ENCODE measurements around the gene SYNE2. TPM values are rescaled to one million over a fixed set of nuclear protein-coding genes. Genes with fewer than 3 reads are reported as not detected.
"Not testable (repeated sequence)": the region's sequence is repeated elsewhere in the genome, so short reads cannot be mapped to it uniquely, and the experiment has no call there.

Gene SYNE2
- total RNA-seq, 1 donor from 2014 or later: 67.0 TPM

DNA sequence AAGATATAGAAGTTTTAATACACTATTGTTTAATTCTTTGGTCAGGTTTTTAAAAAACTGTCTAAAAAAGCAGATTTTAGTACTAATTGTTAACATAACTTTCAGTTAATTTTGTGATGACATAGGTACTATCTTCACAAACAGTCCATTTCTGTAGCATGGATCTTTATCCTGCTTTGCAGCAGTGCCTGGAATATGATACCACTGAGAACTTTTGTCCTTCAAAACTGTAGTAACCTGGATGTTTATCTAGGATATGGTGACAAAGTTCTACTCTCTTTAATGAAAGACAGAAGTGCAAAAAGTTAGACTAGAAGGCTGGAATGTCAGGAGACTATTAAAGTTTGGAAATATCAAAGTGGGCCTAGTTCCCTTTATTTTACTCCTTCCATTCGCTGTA is 159.9 kb downstream of the SYNE2 start:
- no peak for DNase-seq (ENCODE audit: low read depth in 2 of 2)

DNA sequence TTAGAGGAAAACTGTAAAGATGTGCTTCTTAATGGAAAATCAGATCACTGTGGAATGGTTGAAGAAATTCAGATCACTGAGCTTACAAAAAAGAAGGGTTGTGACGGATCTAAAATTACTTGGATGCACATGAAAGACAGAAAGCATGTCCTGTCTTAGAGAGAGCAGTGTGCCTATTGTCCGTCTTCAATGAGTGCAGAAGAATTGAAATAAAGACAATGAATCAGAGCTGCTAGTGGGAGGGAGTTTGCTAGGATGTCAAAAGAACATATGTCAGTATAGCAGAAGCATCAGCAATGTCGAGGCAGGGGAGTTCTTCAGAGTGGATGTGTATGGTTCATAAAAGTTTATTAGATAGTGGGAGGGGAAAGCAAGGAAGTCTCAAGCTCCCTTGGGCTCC is 172.7 kb downstream of the SYNE2 start:
- no peak for DNase-seq (ENCODE audit: low read depth in 2 of 2)

DNA sequence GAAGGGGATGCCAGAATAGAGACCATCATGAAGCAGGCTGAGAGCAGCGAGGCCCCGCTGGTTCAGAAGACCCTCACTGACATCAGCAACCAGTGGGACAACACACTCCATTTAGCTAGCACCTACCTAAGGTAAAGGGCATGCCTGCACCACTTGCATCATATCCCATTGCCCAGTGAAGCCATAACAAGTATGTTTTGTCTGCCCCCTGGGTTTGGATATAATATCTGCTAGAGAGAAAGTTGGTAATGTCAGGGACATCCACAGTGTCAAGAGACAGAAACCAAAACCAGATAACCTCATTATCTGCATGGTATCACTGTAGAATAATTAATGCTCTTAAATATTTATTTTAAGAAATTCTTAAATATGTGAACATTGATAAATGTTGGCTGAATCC is 173.8 kb downstream of the SYNE2 start:
- no peak for DNase-seq (ENCODE audit: low read depth in 2 of 2)

DNA sequence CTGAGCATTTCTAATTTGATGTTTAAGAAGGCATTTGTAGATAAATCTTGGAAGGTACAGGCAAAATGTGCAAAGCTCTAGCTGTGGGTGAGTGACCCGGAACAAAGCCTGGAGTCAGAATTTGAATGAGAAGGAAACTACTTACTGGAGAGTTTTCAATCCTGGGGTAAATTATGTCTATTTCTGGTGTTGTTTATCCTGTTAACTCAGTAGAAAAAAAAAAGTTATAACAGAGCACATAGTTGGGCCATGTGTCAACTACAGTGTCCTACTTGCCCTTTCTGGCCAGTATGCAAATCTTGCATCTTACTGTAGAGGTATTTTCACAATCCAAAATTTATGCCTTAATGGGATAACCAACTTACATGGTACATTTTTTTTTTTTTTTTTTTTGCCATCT is 182.3 kb downstream of the SYNE2 start:
- DNase-seq (ENCODE audit: low read depth in 2 of 2): peak in 1 of 2 donors; percentile 1

DNA sequence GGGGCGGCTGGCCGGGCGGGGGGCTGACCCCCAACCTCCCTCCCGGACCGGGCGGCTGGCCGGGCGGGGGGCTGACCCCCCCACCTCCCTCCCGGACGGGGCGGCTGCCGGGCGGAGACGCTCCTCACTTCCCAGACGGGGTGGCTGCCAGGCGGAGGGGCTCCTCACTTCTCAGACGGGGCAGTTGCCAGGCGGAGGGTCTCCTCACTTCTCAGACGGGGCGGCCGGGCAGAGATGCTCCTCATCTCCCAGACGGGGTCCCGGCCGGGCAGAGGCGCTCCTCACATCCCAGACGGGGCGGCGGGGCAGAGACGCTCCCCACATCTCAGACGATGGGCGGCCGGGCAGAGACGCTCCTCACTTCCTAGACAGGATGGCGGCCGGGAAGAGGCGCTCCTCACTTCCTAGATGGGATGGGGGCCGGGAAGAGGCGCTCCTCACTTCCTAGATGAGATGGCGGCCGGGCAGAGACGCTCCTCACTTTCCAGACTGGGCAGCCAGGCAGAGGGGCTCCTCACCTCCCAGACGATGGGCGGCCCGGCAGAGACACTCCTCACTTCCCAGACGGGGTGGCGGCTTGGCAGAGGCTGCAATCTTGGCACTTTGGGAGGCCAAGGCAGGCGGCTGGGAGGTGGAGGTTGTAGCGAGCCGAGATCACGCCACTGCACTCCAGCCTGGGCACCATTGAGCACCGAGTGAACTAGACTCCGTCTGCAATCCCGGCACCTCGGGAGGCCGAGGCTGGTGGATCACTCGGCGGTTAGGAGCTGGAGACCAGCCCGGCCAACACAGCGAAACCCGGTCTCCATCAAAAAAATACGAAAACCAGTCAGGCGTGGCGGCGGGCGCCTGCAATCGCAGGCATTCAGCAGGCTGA is 185.3 kb downstream of the SYNE2 start:
- not testable (repeated sequence) for DNase-seq (ENCODE audit: low read depth in 2 of 2)

DNA sequence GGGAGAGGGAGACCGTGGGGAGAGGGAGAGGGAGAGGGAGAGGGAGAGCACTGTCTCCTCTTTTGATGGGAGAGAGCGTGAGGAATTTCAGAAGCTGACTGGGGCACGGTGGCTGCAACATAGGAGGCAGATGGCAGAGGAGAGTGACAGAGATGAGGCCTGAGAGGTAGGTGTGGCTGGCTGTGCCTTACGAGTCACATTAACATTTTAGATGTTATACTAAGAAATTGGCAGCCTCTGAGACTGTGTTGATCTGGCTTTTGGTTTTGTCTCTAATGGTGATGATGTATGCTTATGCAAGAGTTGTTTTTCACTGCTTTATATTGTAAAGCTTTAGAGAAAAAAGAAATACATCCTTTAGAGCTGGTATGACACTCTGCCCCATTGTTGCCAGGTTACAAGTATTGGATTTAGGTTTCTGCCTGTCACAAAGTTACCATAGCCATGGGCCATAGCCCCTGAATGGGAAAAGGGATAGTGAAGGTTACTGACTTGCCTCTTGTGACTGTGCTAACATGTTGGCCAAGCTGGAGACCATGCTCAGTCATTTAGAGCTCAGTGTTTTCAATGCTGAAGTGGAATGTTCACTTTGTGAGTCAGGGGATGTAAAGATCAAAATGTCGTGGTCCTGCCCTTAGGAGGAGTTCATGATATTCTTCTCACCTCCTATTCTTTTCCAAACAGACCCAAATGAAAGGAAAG is 186.2 kb downstream of the SYNE2 start:
- DNase-seq (ENCODE audit: low read depth in 2 of 2): no peak

DNA sequence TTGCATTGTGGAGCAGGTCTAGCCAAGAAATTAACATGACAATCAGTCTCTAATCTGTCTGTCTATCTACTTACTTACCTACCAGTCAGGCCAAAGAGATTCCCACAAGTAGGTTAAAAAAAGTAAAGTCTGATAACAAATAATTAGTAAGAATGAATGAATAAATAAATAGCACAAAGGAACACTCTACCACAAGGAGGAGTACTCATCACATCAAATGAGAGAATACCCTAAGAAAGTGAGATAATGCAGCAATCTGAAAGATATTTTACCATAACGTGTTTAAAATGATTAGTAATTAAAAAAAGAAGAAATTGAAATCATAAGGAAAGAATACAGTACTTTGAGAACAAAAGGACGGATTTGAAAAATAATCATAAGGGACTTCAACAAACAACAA is 187.2 kb downstream of the SYNE2 start:
- peak in 1 of 2 donors; percentile 13 for DNase-seq (ENCODE audit: low read depth in 2 of 2)

DNA sequence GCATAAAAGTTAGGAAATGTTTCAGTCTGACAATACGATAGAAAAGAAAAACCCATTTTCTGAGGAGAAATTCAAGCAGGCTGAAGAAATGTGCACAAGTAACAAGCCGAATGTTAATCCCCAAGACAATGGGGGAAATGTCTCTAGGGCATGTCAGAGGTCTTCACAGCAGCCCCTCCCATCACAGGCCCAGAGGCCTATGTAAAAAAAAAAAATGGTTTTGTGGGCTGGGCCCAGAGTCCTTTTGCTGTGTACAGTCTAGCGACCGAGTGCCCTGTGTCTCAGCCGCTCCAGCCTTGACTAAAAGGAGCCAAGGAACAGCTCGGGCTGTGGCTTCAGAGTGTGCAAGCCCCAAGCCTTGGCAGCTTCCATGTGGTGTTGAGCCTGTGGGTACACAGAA is 190.5 kb downstream of the SYNE2 start:
- DNase-seq (ENCODE audit: low read depth in 2 of 2): not testable (repeated sequence)

DNA sequence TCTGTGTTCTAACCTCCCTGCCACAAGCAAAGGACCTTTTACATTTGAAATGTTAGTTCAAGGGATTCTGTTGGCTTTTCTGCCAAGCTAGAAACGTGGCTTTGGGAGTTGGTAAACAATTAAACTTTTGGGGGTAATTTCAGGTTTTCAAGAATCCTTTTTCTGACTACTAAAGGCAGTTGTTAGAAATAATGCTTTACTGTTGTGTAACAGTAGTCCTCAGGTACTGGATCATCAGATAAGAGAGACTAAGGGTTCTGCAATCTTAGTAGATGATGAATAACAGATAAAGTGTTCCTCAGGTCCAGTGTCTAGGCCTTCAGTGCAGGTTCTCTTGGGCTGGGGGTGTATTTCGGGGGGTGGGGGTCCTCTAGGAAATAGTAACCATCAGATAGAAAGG is 192.3 kb downstream of the SYNE2 start:
- no peak for DNase-seq (ENCODE audit: low read depth in 2 of 2)

DNA sequence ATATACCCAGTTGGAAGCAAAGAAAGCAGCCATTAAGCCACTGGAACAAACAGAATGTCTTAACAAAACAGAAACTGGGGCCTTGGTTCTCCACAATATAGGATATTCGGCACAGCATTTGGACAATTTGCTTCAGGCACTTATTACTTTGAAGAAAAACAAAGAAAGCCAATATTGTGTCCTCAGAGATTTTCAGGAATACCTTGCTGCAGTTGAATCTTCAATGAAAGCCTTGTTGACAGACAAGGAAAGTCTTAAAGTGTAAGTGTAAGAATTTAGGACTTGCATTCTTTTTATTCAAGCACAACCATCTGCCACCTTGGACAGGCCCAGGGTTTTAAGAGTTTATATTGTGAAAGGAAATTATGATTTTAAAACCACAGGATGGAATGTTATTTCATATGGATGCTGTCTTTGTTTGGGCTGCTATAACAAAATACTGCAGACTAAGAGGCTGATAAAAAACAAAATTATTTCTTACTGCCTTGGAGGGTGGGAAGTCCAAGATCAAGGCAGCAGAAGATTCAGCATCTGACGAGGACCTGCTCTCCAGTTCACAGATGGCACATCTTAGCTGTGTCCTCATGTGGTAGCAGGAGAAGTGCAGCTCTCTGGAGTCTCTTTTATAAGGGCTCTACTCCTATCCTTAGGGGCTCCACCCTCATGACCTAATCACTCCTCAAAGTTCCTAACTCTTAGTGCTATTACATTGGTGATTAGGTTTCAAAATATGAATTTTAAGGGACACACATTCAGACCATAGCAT is 197.0 kb downstream of the SYNE2 start:
- no peak for DNase-seq (ENCODE audit: low read depth in 2 of 2)

DNA sequence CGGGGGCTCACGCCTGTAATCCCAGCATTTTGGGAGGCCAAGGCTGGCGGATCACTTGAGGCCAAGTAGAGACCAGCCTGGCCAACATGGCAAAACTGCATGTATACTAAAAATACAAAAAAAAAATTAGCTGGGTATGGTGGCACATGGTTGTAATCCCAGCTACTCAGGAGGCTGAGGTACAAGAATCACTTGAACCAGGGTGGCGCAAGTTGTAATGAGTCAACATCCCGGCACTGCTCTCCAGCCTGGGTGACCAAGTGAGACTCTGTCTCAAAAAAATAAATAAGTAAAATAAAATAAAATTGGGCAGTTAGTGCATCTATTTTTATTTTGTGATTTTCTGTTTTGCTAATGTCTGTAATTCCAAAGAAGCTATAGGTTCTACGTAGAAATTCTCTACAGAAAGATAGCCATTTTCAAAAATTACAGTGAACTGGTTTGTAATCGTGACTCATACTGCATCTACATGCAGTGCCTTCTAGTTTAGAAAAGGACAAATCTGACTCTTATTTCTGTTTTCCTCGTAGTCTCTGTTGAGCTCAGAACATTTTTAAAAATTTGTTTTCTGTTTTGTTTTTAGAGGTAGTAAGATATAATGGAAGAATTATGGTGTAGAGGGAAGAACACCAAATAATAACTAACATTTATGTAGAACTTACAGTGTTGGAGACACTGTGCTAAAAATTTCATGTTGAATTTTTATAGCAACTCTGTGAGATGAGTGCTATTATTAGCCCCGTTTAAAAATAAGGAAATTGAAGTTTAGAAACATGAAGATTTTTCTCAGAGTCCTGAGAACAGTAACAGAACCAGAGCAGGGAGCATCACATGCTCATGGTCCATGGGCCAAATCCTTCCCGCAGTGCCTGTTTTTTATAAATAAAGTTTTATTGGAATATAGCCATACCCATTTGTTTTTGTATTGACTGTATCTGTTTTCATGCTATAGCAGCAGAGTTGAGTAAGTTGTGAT is 201.2 kb downstream of the SYNE2 start:
- DNase-seq (ENCODE audit: low read depth in 2 of 2): no peak

DNA sequence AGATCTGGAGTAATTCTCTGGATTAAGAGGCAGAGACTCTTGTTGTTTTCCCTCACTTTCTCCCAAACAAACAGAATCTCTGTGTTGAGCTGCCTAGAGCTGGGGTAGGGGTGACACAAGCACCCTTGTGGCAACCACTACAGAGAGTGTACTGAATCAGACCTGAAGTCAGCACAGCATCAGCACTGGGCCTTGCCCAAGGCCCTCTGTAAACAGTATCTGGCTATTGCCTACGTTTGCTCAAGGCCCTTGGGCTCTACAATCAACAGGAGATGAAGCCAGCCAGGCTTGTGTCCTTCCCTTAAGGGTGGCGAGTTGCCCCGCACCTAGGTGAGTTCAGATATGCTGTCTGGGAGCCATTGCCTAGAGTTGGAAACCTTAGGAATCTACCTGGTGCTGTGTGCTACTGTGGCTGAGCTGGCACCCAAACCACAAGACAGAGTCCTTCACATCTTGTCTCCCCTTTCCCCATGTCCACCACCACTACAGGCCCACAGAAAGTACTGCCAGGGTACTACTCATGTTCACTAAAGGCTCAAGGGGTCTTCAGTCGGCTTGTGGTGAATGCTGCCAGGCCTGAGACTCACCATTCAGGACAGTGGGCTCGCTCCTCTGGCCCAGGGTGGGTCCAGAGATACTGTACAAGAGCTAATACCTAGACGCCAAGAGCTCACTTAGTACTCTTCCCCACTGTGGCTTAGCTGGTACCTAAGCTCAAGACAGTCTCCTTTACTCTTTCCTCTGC is 206.8 kb downstream of the SYNE2 start:
- DNase-seq (ENCODE audit: low read depth in 2 of 2): no peak

DNA sequence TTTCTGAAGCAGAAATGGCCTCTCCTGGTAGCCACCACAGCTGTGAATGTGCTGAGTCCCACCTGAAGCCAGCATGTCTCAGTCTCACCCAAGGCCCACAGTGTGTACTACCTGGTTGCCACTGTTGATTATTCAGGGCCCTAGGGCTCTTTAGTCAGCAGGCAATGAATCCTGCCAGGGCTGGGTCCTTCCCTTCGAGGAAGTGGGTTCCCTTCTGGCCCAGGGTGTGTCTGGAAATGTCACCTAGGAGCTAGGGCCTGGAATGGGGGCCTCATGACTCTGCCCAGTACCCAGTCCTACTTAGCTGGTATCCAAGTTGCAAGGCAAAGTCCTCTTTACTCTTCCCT is 207.4 kb downstream of the SYNE2 start:
- DNase-seq (ENCODE audit: low read depth in 2 of 2): no peak

DNA sequence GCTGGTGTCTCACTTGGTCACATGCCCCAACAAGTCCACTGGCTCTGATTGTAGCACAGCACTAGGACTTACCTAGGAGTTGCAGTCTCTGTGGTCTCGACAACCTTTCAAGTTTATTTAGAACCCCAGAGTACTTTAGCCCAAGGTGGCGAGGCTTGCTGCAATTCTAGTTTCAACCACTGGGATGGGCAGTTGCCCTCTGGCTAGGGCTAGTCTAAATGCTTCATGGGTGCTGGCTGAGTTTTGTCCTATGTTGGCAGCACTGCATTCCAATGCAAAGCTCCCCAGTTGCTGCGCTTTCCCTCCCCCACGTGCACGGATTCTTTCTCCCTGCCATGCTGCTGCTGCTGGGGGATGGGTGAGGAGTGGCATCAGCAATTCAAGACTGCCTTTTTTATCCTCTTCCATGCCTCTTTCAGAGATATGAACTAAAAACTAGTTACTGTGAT is 207.9 kb downstream of the SYNE2 start:
- peak in 1 of 2 donors; percentile 10 for DNase-seq (ENCODE audit: low read depth in 2 of 2)

DNA sequence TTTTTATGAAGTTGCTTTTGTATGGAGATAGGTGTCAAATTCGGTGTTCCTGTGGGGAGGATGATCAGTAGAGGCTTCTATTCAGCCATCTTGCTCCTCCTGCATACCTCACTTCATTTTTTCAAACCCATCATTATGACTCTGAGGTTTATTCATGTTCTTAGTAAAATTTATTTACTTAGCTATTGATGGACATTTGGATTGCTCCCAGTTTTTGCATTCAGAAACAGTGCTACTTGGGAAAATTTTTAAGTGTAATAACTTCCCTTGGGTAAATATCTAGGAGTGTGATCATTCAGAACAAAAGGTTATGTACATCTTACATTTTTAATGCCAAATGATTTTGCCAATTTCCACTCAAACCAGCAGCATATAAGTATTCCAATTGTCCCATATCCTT is 208.3 kb downstream of the SYNE2 start:
- DNase-seq (ENCODE audit: low read depth in 2 of 2): no peak

DNA sequence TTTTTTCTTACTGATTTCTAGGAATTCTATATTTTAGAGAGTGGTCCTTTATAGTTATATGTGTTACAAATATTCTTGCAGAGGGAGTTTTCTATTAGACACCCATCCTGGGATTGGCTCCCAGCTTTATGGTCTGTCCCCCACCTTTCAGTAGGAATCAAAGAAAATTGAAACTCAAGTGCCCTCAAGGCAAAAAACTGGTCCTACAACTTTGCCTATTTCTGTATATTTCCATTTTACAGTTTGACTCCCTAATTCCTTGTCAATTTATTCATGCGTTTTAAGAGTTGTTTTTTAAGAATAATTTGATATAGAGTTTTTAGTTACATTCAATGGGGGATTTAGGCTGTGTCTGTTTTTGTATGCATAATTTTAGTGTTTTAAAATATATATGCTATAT is 208.9 kb downstream of the SYNE2 start:
- no peak for DNase-seq (ENCODE audit: low read depth in 2 of 2)

DNA sequence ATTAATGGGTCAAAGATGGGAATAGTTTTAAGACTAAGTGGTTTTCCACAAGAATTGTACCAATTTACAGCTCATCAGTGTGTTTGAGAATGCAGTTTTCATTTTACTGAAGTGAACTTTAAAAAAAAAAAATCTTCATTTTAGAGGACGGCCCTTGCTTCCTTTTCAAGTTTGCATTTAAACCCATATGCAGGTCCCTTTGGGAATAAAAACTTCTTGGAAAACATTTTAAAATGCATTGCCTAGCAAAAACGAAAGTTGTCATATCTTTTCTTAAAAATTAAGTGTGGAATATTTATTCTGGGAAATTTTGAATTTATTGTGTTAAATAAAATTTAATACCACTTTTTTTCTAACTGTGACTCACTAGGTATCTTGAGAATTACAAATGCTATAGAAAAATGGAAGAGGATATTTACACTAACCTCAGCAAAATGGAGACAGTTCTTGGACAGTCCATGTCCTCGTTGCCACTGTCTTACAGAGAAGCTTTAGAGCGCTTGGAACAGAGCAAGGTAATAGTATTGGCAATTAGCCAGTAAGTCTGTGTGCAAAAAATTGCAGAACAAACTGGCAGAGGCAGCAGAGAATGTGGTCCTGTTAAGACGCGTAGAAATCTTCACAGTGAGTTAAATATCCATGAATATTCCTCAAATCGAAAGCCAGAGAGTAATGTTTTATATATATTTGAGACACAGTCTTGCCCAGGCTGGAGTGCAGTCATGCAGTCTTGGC is 209.7 kb downstream of the SYNE2 start:
- no peak for DNase-seq (ENCODE audit: low read depth in 2 of 2)

DNA sequence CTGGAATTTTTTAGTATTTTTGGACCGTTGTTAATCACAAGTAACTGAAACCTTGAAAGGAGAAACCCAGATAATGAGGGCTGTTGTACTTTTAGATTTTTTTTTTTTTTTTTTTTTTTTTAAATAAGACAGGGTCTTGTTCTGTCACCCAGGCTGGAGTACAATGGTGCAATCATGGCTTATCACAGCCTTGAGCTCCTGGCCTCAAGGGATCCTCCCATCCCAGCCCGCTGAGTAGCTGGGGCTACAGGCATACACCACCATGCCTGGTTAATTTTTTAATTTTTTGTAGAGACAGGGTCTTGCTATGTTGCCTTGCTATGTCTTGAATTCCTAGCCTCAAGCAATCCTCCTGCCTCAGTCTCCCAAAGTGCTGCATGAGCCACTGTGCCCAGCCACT is 211.6 kb downstream of the SYNE2 start:
- no peak for DNase-seq (ENCODE audit: low read depth in 2 of 2)

DNA sequence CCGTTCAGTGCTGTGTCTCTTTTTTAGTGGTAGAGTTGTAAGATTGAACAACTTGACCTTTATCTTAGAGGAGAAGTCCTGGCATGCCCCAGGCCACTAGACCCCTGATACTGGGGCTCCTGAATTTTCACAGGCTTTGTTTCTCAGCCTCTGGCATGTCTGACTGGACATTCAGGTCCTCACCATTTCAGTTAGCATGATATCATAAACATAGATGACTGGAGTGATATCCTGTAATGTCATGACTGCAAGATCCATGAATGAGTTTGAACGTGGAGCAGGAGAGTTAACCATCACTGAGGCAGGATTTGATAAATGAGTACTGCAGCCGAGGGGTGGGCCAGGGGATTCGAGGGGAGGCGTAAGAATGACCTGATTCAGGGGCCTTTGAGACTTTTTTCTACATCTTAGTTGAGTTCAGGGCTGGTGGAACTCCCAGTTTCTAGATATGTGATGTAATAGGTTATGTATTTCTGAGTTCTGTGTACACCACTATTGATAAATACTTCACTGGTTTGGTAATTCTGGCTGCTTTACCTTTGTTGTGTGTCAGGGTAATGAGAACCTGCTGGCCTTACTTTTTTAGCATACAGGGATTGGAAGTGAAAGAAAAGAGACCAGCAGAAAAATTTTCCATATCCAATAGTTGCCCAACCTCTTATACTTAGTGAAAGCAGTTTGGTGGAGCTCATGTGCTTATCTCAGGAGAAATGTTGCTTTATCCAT is 217.0 kb downstream of the SYNE2 start:
- no peak for DNase-seq (ENCODE audit: low read depth in 2 of 2)
